NCI-H82 treated with DMSO at 0.1 percent for 48 hours (cell line): ENCODE measurements around the gene KLHL22.
"Not testable (repeated sequence)": the region's sequence is repeated elsewhere in the genome, so short reads cannot be mapped to it uniquely, and the experiment has no call there.

Experiments used
- DNase-seq: peaks from one replicate; lab custom pipeline; 2025; ENCODE audit not compliant: unreplicated experiment; lab: John Stamatoyannopoulos, UW

The KLHL22 gene

GRCh38 chr22:20504293-20504922, 8.8 kb upstream of the KLHL22 start:
- DNase-seq = not testable (repeated sequence)

GRCh38 chr22:20503816-20504215, 8.2 kb upstream of the KLHL22 start:
- DNase-seq = no peak

GRCh38 chr22:20499769-20500168, 4.2 kb upstream of the KLHL22 start:
- DNase-seq = no peak

GRCh38 chr22:20498913-20499312, 3.3 kb upstream of the KLHL22 start:
- DNase-seq = no peak

DNA sequence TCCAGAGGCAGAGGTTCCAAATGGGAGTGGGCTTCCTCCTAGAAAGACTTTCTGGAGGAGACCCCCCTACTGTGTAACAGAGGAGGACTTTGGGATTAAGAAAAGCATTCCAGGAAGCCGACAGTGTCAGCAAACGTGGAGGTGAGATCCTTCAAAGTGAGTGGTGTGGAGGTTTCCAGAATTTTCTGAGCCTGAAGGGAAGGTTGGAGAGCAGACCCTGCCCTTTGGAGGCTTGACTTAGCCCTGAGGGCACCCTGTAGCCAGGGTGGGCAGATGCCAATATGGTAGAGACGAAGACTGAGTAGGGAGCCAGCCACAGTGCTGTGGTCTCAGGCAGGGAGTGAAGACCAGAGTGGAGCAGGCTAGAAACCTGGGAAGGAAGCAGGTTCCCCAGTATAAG, 1.8 kb upstream of the KLHL22 start:
- DNase-seq = no peak

GRCh38 chr22:20495861-20496681, 476 bp upstream of the KLHL22 start:
- peak; percentile 81 for DNase-seq

DNA sequence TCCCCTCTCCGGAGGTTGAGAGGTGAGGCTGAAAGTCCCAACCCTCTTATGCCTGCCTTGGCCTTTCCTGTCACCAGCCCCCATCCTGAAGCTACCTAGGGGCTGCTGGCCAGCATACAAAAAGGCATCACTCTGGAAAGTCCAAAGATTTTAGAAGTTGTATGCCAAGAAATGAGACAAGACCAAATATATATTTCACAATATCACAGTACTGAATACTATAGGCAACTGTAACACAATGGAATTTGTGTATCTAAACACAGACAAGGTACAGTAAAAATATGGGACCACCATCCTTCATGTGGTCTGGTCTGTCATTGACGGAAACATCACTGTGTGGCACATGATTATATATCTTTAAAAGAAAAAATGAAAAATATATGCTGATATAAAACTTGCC, 4.2 kb downstream of the KLHL22 start:
- DNase-seq = no peak

- no peak for DNase-seq
Measured at GRCh38 chr22:20490941-20491307, 4.7 kb downstream of the KLHL22 start.

GRCh38 chr22:20490183-20490940, 5.2 kb downstream of the KLHL22 start:
- no peak for DNase-seq

DNA sequence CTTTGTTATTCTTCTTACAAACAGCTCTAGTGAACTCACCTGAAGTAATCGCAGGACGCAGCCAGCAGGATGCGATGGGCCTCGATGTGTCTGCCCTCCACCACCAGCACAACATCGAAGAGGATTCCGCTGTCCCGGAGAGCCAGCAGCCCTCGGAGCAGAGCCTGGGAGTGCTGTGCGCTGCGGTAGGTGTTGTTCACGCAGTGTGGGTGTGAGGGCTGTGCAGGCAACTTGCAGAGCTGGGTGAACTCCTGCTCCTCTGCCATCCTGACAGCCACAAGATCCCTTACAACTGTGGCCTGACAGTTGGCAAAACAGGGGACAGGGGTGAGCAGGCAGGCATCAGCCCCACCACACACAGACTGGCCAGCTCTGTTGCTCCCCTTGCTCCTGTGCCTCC, 6.6 kb downstream of the KLHL22 start:
- DNase-seq = no peak

- DNase-seq = no peak
Measured at GRCh38 chr22:20487715-20488114, 7.9 kb downstream of the KLHL22 start.

- DNase-seq = no peak
Measured at GRCh38 chr22:20486229-20486628, 9.4 kb downstream of the KLHL22 start.

DNA sequence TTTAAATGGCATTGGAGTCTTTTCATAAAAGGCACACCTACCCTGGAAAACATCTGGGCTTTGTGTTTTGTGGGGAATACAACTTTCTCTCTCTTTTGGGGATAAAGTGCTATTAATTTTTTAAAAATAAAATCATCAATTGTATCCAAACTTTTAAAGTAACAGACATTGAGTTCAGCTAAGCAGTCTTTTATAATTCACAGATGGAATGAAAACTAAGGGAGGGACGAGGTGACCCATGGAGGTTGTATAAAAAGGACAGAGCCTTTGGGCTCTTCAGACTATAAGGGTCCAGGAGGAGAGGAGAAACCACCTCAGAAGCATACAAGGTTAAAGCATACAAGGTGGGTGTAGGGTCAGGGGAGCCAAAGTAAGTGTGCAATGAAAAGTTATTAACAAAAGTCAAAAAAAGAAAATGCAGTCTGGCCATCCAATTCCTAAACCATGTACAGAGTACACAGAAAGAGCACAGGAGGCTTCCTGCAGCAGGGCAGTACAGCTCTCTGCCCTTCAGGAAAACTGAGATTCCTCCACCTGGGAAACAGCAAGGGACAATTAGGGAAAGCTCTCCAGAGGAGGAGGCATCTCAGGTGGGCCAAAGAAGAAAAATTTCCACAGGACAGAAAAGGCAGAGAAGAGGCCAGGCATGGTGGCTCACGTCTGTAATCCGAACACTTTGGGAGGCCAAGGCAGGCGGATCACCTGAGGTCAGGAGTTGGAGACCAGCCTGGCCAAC, 10.5 kb downstream of the KLHL22 start:
- DNase-seq = no peak

GRCh38 chr22:20483771-20484170, 11.8 kb downstream of the KLHL22 start:
- DNase-seq = no peak

- DNase-seq = not testable (repeated sequence)
Measured at GRCh38 chr22:20483143-20483506, 12.5 kb downstream of the KLHL22 start.

DNA sequence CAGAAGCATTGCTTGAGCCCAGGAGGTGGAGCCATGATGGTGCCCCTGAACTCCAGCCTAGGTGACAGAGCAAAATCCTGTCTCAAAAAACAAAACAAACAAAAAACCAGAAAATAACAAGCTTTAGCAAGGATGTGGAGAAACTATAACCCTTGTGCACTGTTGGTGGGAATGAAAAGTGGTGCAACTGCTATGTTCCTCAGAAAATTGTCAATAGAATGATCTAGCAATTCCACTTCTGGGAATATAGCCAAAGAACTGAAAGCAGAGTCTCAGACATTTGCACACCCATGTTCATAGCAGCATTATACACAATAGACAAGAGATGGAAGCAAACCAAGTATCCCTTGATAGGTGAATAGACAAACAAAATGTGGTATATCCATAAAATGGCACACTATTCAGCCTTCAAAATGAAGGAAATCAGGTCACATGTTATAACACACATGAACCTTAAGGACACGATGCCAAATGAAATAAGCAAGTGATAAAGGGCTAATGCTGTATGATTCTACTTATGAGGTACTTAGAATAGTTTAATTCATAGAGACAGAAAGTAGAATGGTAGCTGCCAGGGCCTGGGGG, 15.9 kb downstream of the KLHL22 start:
- DNase-seq = no peak

DNA sequence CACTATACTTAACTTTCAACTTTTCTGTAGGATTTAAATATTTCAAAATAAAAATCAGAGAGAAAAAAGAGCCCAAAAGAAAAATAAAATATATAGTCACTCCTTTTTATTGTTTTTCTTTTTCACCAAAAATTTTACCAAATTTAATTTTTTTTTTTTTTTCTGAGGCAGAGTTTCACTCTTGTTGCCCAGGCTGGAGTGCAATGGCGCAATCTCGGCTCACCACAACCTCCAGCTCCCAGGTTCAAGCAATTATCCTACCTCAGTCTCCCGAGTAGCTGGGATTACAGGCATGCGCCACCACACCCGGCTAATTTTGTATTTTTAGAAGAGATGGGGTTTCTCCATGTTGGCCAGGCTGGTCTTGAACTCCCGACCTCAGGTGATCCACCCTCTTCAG, 17.5 kb downstream of the KLHL22 start:
- DNase-seq = not testable (repeated sequence)

- DNase-seq = not testable (repeated sequence)
Measured at GRCh38 chr22:20475569-20475968, 20.0 kb downstream of the KLHL22 start.

DNA sequence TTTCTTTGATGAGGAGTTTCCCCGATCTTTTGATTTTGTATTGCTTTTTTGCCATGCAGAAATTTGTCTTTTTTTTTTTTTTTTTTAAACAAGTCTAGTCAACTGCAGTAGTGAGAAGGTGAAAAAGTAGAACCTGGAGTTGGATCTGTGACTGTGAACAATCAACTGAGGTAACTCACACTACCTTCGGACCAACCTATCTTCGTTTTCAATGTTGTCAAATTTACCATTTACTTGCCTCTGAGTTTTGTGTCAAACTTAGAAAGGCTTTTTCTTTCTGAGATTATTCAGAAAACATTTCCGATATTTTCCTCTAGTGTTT, 20.5 kb downstream of the KLHL22 start:
- DNase-seq = no peak

DNA sequence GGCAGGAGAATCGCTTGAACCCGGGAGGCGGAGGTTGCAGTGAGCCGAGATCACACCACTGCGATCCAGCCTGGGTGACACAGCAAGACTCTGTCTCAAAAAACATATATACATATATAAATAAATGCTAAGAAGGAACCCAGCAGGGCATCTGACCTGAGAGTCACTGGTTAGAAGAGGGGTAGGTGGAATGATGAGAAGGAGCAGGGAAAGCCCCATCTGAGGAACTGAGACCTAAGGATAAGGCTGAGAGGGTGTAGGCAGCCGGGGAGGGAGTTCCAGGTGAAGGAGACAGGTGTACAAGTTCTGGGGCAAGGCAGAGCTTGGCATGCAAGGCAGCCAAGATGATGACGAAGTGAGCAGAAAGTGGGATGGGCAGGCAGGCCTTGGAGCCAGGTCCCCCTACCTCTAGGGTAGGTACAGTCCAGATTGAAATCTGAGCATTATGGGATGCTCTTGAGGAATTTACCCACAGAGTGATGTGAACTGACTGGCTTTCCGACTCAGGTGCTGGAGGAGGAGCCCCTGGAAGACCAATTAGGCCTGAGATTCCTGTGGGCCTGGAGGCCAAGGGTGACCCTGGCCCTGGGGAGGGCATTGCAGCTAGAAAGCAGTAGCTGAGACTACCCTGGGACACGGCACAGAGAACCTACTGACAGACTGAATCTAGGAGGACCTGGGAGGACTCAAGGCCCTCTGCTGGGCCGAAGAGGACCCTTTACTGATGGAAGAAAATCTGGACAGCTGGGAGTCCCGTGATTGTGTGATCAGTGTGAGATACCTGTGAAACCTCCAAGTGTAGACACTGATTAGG, 22.8 kb downstream of the KLHL22 start:
- no peak for DNase-seq
